Skeletal muscle tissue (tissue), 4 donors: ENCODE data around the gene FBXO42. TPM values are rescaled to one million over a fixed set of nuclear protein-coding genes. Genes with fewer than 3 reads are reported as not detected.
"Not testable (repeated sequence)": the region's sequence is repeated elsewhere in the genome, so short reads cannot be mapped to it uniquely, and the experiment has no call there.

Source experiments
- H3K27ac ChIP-seq: one replicate; pipeline ENCODE4 v1.7.0; 2013; ENCODE audit warnings: mild to moderate bottlenecking, low read depth, low read length, inconsistent platforms
- H3K27me3 ChIP-seq, 3 donors: one replicate each; pipeline ENCODE4 v1.7.0; 2013; ENCODE audit warnings: low read length in 3 of 3; ENCODE audit not compliant: control insufficient read depth in 3 of 3, insufficient read depth in 3 of 3
- H3K36me3 ChIP-seq, 3 donors: one replicate each; pipeline ENCODE4 v1.7.0; 2013; ENCODE audit warnings: low read length in 3 of 3; ENCODE audit not compliant: control insufficient read depth in 3 of 3, insufficient read depth in 3 of 3
- H3K4me1 ChIP-seq, 3 donors: one replicate each; pipeline ENCODE4 v1.7.0; 2013; ENCODE audit warnings: low read length in 3 of 3, mild to moderate bottlenecking in 3 of 3; ENCODE audit not compliant: control insufficient read depth in 3 of 3, insufficient read depth in 3 of 3
- H3K4me3 ChIP-seq, 3 donors: one replicate each; pipeline ENCODE4 v1.7.0; 2013; ENCODE audit warnings: low read length in 3 of 3
- H3K9ac ChIP-seq, 3 donors: one replicate each; pipeline ENCODE4 v1.7.0; 2013; ENCODE audit warnings: low read length in 3 of 3, mild to moderate bottlenecking in 3 of 3, moderate library complexity in 2 of 3, low read depth in 1 of 3
- H3K9me3 ChIP-seq, 3 donors: one replicate each; pipeline ENCODE4 v1.7.0; 2013; ENCODE audit warnings: low read length in 3 of 3; ENCODE audit not compliant: control insufficient read depth in 3 of 3
- total RNA-seq: library from RNA; depleted of rRNA; stranded (reverse); fragments of >200 nt; gene quantifications from one replicate; pipeline ENCODE4 v1.2.3, GENCODE V29; 2014
- donor health status: Osteomylitis.

FBXO42 gene
- total RNA-seq, 1 donor from 2014 or later = 12.0 TPM

- H3K9ac ChIP-seq, H3K4me3 ChIP-seq, H3K27ac ChIP-seq, H3K27me3 ChIP-seq, H3K9me3 ChIP-seq: not testable (repeated sequence)
- H3K36me3 ChIP-seq = peaks cover 9 to 14% (median 11%) of the 10 kb centered on the region in 3 donors
- H3K4me1 ChIP-seq = peaks cover 31 to 45% (median 38%) of the 10 kb centered on the region in 3 donors
These were observed 106.0 kb downstream of the FBXO42 start for GRCh38 chr1:16246239-16246638.

- no peak overlapping the region for H3K9ac ChIP-seq
- peaks cover 5 to 8% (median 5%) of the 10 kb centered on the region in 3 donors for H3K36me3 ChIP-seq
- H3K9me3 ChIP-seq = no peaks in the 10 kb centered on the region
- no peak overlapping the region for H3K4me3 ChIP-seq
- peaks cover 33 to 40% (median 34%) of the 10 kb centered on the region in 3 donors for H3K4me1 ChIP-seq
- H3K27ac ChIP-seq = no peak overlapping the region
- no peaks in the 10 kb centered on the region for H3K27me3 ChIP-seq
These were observed 106.6 kb downstream of the FBXO42 start for GRCh38 chr1:16245476-16246196.

GRCh38 chr1:16244650-16245285 is 107.5 kb downstream of the FBXO42 start:
- no peaks in the 10 kb centered on the region for H3K27me3 ChIP-seq
- H3K9ac ChIP-seq = no peak overlapping the region
- no peaks in the 10 kb centered on the region for H3K9me3 ChIP-seq
- no peak overlapping the region for H3K4me3 ChIP-seq
- peaks cover 29 to 34% (median 30%) of the 10 kb centered on the region in 3 donors for H3K4me1 ChIP-seq
- no peak overlapping the region for H3K27ac ChIP-seq
- H3K36me3 ChIP-seq = peaks cover 5 to 7% (median 5%) of the 10 kb centered on the region in 3 donors

- Histone ChIP-seq H3K4me1 (peaks cover 23 to 27% (median 23%) of the 10 kb centered on the region in 3 donors), H3K9me3 (no peaks in the 10 kb centered on the region), H3K36me3 (peaks cover 5 to 7% (median 5%) of the 10 kb centered on the region in 3 donors), H3K27me3 (no peaks in the 10 kb centered on the region), H3K27ac (no peak overlapping the region), H3K4me3 (no peak overlapping the region), H3K9ac (peak overlapping the region in 1 of 3 donors; percentile 40)
These were observed 108.2 kb downstream of the FBXO42 start for GRCh38 chr1:16243936-16244649.

GRCh38 chr1:16243215-16243610 is 109.1 kb downstream of the FBXO42 start:
- Histone ChIP-seq H3K9me3 (no peaks in the 10 kb centered on the region), H3K9ac (peak overlapping the region in 1 of 3 donors; percentile 33), H3K27ac (no peak overlapping the region)

GRCh38 chr1:16242556-16243214 is 109.6 kb downstream of the FBXO42 start:
- peaks cover 5 to 7% (median 5%) of the 10 kb centered on the region in 3 donors for H3K36me3 ChIP-seq
- no peak overlapping the region for H3K27ac ChIP-seq

More at GRCh38 chr1:16243215-16243610, 109.1 kb downstream of the FBXO42 start:
- H3K4me3 ChIP-seq = no peak overlapping the region
- H3K27me3 ChIP-seq = no peaks in the 10 kb centered on the region
- peaks cover 14 to 18% (median 15%) of the 10 kb centered on the region in 3 donors for H3K4me1 ChIP-seq
- H3K36me3 ChIP-seq = peaks cover 5 to 7% (median 5%) of the 10 kb centered on the region in 3 donors

GRCh38 chr1:16241221-16241708 is 111.0 kb downstream of the FBXO42 start:
- Histone ChIP-seq H3K4me3 (no peak overlapping the region), H3K9ac (no peak overlapping the region), H3K27ac (no peak overlapping the region), H3K36me3 (no peaks in the 10 kb centered on the region), H3K4me1 (peaks cover 16 to 23% (median 20%) of the 10 kb centered on the region in 3 donors), H3K9me3 (no peaks in the 10 kb centered on the region), H3K27me3 (no peaks in the 10 kb centered on the region)

More at GRCh38 chr1:16242556-16243214, 109.6 kb downstream of the FBXO42 start:
- H3K9me3 ChIP-seq = no peaks in the 10 kb centered on the region
- no peak overlapping the region for H3K9ac ChIP-seq
- H3K4me3 ChIP-seq = no peak overlapping the region
- no peaks in the 10 kb centered on the region for H3K27me3 ChIP-seq
- H3K4me1 ChIP-seq = peaks cover 10 to 17% (median 12%) of the 10 kb centered on the region in 3 donors

GRCh38 chr1:16239972-16240491 is 112.2 kb downstream of the FBXO42 start:
- Histone ChIP-seq H3K27ac (no peak overlapping the region), H3K9me3 (no peaks in the 10 kb centered on the region), H3K4me1 (peaks cover 20 to 28% (median 24%) of the 10 kb centered on the region in 3 donors), H3K36me3 (no peaks in the 10 kb centered on the region), H3K9ac (no peak overlapping the region), H3K27me3 (no peaks in the 10 kb centered on the region), H3K4me3 (no peak overlapping the region)

- Histone ChIP-seq H3K4me3 (peak overlapping the region; percentile 74 to 88 (median 81)), H3K27ac (peak overlapping the region; percentile 69), H3K9ac (peak overlapping the region; percentile 71 to 89 (median 88)), H3K4me1 (peaks cover 17 to 19% (median 18%) of the 10 kb centered on the region in 3 donors), H3K36me3 (peaks cover 0 to 8% (median 2%) of the 10 kb centered on the region in 3 donors), H3K9me3 (no peaks in the 10 kb centered on the region), H3K27me3 (no peaks in the 10 kb centered on the region)
These were observed 114.9 kb downstream of the FBXO42 start for GRCh38 chr1:16237343-16237830.
